NCI-H1694 treated with DMSO at 0.1 percent for 48 hours (cell line): ENCODE results near the gene THADA.
"Not testable (repeated sequence)": the region's sequence is repeated elsewhere in the genome, so short reads cannot be mapped to it uniquely, and the experiment has no call there.

ENCODE experiments used
- DNase-seq: peaks from one replicate; lab custom pipeline; 2025; lab: John Stamatoyannopoulos, UW

The THADA gene

DNA sequence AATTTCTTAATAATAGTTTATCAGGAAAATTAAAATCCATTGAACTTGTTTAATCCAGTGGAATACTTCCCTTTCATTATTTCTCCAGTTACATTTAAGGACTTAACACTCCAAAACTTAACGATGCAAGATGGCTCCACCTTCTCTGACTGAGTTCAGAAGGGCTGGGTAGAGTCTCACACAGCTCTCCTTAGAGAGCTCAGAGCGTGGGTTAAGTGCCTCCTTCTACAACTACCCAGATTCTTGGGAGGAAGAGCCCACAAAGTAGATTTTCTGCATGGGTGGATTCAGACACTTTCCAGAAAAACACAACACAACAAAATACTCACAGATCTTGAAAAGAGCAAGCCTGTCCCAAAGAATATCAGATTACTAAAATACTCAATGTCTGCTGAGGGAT is 130.6 kb downstream of the THADA start:
- no peak for DNase-seq

- DNase-seq = no peak
These were observed 131.2 kb downstream of the THADA start for GRCh38 chr2:43464590-43464989.

DNA sequence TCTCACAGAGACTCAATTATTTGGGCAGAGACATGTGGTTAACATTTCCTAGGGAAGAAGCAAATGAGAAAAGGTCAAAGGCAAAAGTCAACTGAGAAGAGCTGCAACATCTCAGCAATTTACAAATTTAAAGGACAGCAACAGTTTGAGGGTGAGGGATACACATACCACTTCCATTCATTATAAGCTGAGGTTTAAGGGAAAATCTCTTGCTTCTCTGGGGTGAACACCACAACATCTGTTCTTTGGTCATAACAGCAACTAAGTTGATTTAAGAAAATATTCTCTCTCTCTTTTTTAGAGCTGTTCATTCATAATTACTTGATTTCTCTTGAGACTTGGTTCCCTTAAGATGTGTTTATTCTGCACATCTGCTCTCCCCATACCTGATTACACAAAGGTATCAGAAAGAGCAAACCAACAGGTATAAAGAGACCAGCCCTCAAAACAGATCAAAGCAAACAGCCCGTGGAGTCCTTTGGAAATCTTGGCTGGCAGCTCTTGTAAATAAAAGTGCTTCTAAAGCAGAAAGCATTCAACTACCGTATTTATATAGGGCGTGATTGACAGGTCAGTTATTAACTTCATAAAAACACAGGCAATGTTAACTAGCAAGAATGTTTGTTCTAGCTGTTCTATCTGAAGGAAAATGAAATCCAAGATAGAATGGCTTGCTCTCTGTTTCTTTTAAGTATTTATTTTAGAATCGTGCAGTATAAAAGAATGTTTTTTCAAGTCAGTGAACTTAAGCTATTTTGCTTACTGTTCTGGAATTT is 132.8 kb downstream of the THADA start:
- DNase-seq = no peak

- no peak for DNase-seq
These were observed 134.3 kb downstream of the THADA start for GRCh38 chr2:43461453-43462073.

DNA sequence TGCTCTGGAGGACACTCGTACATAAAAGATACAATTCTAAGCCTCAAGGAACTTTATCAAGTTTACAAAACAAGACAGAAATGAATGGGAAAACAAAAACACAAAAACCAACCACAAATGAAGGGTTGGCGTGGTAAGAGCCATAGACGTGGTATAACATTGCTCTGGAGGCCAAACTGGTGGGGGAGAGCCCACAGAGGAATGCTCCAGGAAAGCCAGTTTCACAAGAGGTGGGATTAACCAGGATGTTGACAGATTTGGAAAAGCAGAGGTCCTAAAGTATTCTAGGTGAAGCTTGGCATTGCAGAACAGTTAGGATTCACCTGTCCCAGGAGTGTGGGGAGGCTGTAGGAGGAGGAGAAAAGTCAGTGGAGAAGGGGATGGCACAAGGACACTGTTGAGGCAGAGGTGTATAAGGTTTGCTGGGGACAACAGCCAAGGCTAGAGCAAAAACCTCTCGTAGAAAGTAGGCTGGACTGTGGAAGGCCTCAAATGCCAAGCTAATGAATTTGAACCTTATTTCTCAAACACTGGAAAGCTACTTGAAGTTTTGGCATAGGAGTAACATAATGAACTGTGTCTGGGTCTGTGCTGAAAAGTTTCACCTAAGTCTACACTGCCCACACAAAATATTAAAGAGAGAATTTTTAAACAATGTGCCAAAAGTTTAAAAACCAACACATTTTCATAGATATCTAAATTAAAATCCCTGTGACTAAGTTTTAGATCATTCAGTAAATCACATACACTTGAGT is 135.1 kb downstream of the THADA start:
- DNase-seq = no peak

DNA sequence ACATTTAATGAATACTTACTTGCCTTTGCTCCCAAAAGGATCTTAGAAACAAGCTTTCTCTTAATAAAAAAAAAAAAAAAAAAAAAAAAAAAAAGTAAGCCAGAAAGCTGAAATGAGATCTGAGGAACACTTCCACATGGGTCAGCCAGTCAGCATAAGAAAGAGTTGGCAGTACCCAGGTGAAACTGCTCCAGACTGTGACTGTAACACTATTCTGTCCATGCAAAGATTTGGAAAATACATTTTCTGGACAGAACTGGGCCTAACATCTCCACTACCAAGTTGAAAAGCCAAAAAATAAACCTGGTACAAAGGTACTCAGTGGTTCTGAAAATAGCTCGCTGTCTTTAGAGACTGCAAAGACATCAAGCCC is 135.7 kb downstream of the THADA start:
- DNase-seq = no peak

GRCh38 chr2:43459446-43460173 is 136.2 kb downstream of the THADA start:
- no peak for DNase-seq

- no peak for DNase-seq
These were observed 137.7 kb downstream of the THADA start for GRCh38 chr2:43458014-43458628.

DNA sequence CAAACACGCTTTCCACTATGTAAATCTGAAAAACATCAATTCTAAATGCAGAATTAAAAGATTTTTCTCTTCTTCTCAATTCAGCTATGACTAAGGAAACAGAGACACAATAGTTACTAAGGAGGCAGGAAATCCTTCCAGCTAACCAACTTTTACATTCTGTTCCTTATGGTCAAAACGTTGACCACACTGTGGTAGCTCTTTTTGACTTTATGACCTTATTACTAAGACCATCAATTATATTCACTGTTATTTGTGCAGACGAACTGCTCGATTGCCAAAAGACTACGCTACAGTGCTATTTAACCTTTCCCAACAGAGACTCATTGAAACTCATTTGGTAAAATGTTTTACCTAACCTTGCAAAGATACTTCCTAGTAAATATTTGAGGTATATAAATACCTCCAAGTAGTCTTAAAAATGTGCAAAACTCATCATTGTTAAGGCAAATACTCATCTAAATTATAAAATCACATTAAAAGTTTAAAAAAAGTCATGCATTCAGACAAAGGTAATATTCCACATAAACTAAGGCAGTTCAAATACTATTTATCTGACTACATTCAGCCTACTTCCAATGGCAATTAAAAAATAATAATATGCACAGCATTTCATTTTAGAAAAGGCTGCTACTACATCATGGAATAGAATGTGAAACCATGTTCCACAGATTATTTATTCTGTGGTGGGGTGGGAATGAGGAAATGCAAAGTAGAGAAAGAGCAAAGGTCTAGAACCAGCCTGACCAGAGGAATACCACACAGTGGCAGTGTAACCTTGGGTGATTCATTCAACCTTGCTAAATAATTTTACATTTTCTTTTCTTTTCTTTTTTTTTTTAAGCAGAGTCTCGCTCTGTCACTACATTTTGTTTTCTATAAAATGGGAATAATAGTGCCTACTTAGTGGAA is 139.9 kb downstream of the THADA start:
- DNase-seq = no peak

- no peak for DNase-seq
These were observed 140.5 kb downstream of the THADA start for GRCh38 chr2:43455296-43455695.

DNA sequence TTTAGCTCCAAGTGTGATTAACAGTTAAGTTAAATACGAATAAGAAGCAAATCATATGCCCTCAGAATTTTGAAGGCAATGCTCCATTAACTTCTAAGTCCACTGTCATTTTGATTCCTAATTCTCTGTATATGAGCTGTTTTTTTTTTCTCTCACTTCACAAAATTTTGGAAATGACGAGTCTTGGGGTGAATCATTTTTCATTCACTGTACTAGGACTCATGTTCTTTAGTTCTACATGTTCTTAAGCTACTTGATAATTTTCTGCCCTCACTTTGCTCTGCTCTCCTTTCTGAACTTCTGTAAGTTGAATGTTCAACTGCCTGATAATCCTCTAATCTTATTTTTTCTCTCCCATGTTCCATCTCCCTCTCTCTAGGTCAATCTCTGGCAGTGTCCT is 141.0 kb downstream of the THADA start:
- DNase-seq = no peak

- no peak for DNase-seq
These were observed 142.4 kb downstream of the THADA start for GRCh38 chr2:43453179-43454170.

DNA sequence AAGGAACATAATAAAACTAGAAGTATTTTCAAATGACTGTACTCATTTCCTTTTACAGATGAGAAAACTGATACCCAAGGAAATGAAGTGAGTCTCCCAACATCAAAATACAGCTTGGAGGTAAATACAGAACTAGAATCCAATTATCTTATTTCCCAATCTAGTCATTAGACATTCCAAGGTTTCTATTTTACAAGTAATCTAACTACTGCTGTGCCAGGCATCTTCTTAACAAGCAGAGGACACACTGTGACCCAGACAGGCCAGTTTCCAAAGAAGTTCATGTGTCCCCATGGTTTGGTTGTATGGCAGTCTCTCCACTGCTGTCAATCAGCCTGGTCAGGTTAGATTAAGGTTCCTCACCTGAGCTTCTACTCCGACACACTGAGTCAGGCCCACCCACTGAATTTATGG is 143.5 kb downstream of the THADA start:
- no peak for DNase-seq

GRCh38 chr2:43450617-43451016 is 145.2 kb downstream of the THADA start:
- DNase-seq = no peak

DNA sequence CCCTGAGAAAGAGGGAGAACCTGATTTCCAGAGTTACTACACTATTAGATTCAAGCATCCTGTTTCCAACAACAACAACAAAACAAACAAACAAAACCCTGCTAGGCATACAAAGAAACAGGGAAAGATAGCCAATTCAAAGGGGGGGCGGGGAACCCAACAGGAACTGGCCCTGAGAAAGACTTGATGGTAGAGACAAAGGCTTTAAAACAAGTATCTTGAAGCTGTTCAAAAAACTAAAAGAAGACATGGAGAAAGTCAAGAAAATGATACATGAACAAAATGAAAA is 147.1 kb downstream of the THADA start:
- DNase-seq = no peak

- DNase-seq = no peak
These were observed 147.6 kb downstream of the THADA start for GRCh38 chr2:43448011-43448821.

GRCh38 chr2:43446755-43447154 is 149.1 kb downstream of the THADA start:
- not testable (repeated sequence) for DNase-seq

DNA sequence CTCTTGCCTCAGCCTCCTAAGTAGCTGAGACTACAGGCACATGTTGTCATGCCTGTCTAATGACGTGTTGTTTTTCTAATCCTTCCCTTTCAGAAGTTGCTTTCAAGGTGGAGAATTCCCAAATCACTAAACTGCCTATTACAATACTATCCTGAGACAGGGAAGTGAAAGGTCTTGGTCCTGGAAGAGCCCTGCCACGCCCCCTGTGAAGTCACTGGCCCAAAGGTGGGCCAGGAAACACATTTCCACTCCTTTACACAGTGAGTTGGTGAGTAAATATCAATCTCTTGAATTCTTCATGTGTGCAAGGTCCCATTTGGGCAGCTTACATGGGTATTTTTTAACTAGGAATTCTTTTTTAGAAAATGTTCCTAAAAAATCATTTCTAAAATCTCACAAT is 150.1 kb downstream of the THADA start:
- DNase-seq = no peak
